Uterus (tissue), 4 donors: ENCODE results near the gene GJB1. TPM values are rescaled to one million over a fixed set of nuclear protein-coding genes. Genes with fewer than 3 reads are reported as not detected.

Experiments used
- DNase-seq, 2 donors: peaks; one replicate each; pipeline ENCODE4 v3.0.0-alpha.2; 2019 to 2020
- H3K27ac ChIP-seq, 2 donors: fragments of 200-600 bp; sonication (generic); 1 replicate in 1 of 2; 2 replicates in 1 of 2; pipeline ENCODE4 v1.5.1; 2016 to 2018
- H3K27me3 ChIP-seq, 2 donors: fragments of 200-600 bp; sonication (generic); one replicate each; pipeline ENCODE4 v1.5.1; 2018 to 2019; ENCODE audit warnings: control low read depth in 1 of 2
- H3K36me3 ChIP-seq, 2 donors: fragments of 200-600 bp; sonication (generic); one replicate each; pipeline ENCODE4 v1.5.1; 2019; ENCODE audit warnings: control low read depth in 1 of 2
- H3K4me1 ChIP-seq, 2 donors: fragments of 200-600 bp; sonication (generic); one replicate each; pipeline ENCODE4 v1.5.1; 2018 to 2019; ENCODE audit warnings: control low read depth in 1 of 2
- H3K4me3 ChIP-seq, 2 donors: fragments of 200-600 bp; sonication (generic); 1 replicate in 1 of 2; 2 replicates in 1 of 2; pipeline ENCODE4 v1.5.1; 2018 to 2019; ENCODE audit warnings: mild to moderate bottlenecking in 1 of 2
- H3K9me3 ChIP-seq, 2 donors: fragments of 200-600 bp; sonication (generic); one replicate each; pipeline ENCODE4 v1.5.1; 2019; ENCODE audit warnings: control low read depth in 1 of 2
- CTCF ChIP-seq, 4 experiments: fragments of 200-600 bp in 2 of 4; fragments of 450-650 bp in 2 of 4; sonication (generic) in 2 of 4; IDR thresholded peaks; one replicate each; pipeline ENCODE4 v1.5.1; 2016 to 2019; ENCODE audit warnings: antibody characterized with exemption in 4 of 4, mild to moderate bottlenecking in 2 of 4, moderate library complexity in 1 of 4
- POLR2A ChIP-seq, 2 donors: fragments of 450-650 bp; IDR thresholded peaks; one replicate each; pipeline ENCODE4 v1.6.1; 2016; ENCODE audit warnings: antibody characterized with exemption in 2 of 2, mild to moderate bottlenecking in 1 of 2, moderate library complexity in 1 of 2
- intact Hi-C: fragments of 100-400 bp; cut with DNase I; formaldehyde crosslinking; loops from one replicate; pipeline ENCODE4 v1.15.1; 2023; ENCODE audit warnings: low total_unique reads
- total RNA-seq, 4 donors: library from RNA; depleted of rRNA in 3 of 4; stranded (reverse); fragments of >200 nt in 3 of 4; gene quantifications; one replicate each; pipeline versions ENCODE4 v1.1.0 to v1.2.4, GENCODE V29; 2014 to 2023
- donor health status: DM: yes; HTN: yes; CAD: no.

The GJB1 gene
- total RNA-seq, 4 donors from 2014 or later = 0.27 to 5.9 (median 3.0) TPM; not detected in 1

- no peak for TF ChIP-seq CTCF (IDR thresholded peaks at IDR 0.05)
- no peak for TF ChIP-seq POLR2A (IDR thresholded peaks at IDR 0.05)
- Histone ChIP-seq H3K27me3 (peaks cover 0 to 5% of the 10 kb centered on the region in 2 donors), H3K36me3 (no peaks in the 10 kb centered on the region), H3K27ac (no peak overlapping the region), H3K4me1 (no peaks in the 10 kb centered on the region), H3K4me3 (no peak overlapping the region), H3K9me3 (no peaks in the 10 kb centered on the region)
- intact Hi-C loops = no loop called here
- no peak for DNase-seq
These were observed 25.0 kb upstream of the GJB1 start for GRCh38 chrX:71198066-71198465.

GRCh38 chrX:71199252-71200008 lies 23.6 kb upstream of the GJB1 start:
- no peak for DNase-seq
- Histone ChIP-seq H3K27me3 (peaks cover 0 to 5% of the 10 kb centered on the region in 2 donors), H3K4me1 (no peaks in the 10 kb centered on the region), H3K27ac (no peak overlapping the region), H3K4me3 (no peak overlapping the region), H3K9me3 (no peaks in the 10 kb centered on the region), H3K36me3 (no peaks in the 10 kb centered on the region)
- TF ChIP-seq POLR2A (IDR thresholded peaks at IDR 0.05) = no peak
- no peak for TF ChIP-seq CTCF (IDR thresholded peaks at IDR 0.05)
- intact Hi-C loops = no loop called here

- Histone ChIP-seq H3K4me1 (no peaks in the 10 kb centered on the region), H3K4me3 (no peak overlapping the region), H3K27ac (no peak overlapping the region), H3K9me3 (no peaks in the 10 kb centered on the region), H3K36me3 (no peaks in the 10 kb centered on the region), H3K27me3 (no peaks in the 10 kb centered on the region)
- intact Hi-C loops = no loop called here
- TF ChIP-seq CTCF (IDR thresholded peaks at IDR 0.05) (no peak), POLR2A (IDR thresholded peaks at IDR 0.05) (no peak)
- DNase-seq = no peak
These were observed 12.2 kb upstream of the GJB1 start for GRCh38 chrX:71210816-71211215.

GRCh38 chrX:71212536-71212935 lies 10.5 kb upstream of the GJB1 start:
- H3K27ac ChIP-seq = no peak overlapping the region
- H3K27me3 ChIP-seq = no peaks in the 10 kb centered on the region
- no peaks in the 10 kb centered on the region for H3K9me3 ChIP-seq
- TF ChIP-seq POLR2A (IDR thresholded peaks at IDR 0.05) (no peak), CTCF (IDR thresholded peaks at IDR 0.05) (no peak)
- no peaks in the 10 kb centered on the region for H3K4me1 ChIP-seq
- no peaks in the 10 kb centered on the region for H3K36me3 ChIP-seq
- no peak for DNase-seq
- no peak overlapping the region for H3K4me3 ChIP-seq
- intact Hi-C loops = no loop called here

GRCh38 chrX:71214152-71214551 lies 8.9 kb upstream of the GJB1 start:
- intact Hi-C loops = no loop called here

More at GRCh38 chrX:71214152-71214551, 8.9 kb upstream of the GJB1 start:
- H3K36me3 ChIP-seq = no peaks in the 10 kb centered on the region
- H3K4me1 ChIP-seq = no peaks in the 10 kb centered on the region
- no peak overlapping the region for H3K27ac ChIP-seq
- no peak for DNase-seq
- no peak overlapping the region for H3K4me3 ChIP-seq
- no peaks in the 10 kb centered on the region for H3K9me3 ChIP-seq
- no peak for TF ChIP-seq CTCF (IDR thresholded peaks at IDR 0.05)
- TF ChIP-seq POLR2A (IDR thresholded peaks at IDR 0.05) = no peak
- no peaks in the 10 kb centered on the region for H3K27me3 ChIP-seq
